ENCODE data around the gene LRRC47.

LRRC47 gene

DNA sequence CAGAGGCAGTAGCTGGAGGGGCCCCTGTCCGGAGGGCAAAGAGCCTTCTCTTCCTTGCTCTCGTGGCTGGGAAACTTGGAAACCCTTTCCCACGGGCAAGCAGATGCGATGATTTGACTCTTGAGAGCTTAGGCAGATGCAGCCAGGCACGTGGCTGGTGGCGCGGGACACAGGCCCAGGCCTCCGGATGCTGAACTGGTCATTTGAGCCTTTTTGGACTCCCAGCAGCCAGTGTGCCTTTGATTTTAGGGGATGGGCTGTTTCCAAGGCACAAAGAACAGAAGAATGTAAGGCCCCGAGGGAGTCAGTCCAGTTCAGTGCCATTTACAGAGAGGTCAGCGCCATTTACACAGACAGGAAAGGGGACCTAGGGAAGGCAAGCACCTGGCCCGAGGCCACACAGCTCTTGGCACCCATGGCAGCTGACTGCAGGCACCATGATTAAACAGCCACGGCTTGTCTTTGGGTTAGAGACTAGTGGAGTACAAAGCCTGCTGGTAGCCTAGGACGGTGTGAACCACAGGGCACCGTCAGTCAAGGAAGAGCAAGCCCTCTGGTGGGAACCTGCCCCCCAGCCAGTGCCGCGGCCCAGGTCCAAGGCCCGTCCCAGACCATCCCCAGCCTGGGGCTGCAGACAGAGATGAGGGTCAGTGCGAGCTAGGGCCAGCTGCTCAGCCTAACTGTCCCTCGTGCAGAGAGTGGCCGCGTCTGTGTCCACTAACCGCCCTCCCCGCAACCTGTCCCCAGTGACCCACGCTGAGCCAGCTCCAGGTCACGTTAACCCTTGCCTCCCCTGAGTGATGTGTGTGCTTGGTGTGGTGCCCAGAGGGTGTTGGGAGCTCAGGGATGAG is 64.5 kb downstream of the LRRC47 start:
- DNase-seq = no peak

GRCh38 chr1:3730543-3731247 is 65.6 kb downstream of the LRRC47 start:
- DNase-seq = no peak

GRCh38 chr1:3729594-3730542 is 66.4 kb downstream of the LRRC47 start:
- DNase-seq = no peak

Data from activated CD4-positive, alpha-beta T cell treated with anti-CD3 and anti-CD28 coated beads, Interleukin-2, amount 50 U/mL, for 4 hours (primary cell).